Tracheal epithelial cell (primary cell): Measurements from ENCODE around the gene TEX35. TPM values are rescaled to one million over a fixed set of nuclear protein-coding genes. Genes with fewer than 3 reads are reported as not detected.

Experiments
- total RNA-seq: library from RNA; depleted of rRNA; stranded (reverse); fragments of >200 nt; gene quantifications from 2 replicates; pipeline ENCODE4 v1.2.1, GENCODE V29; 2014

TEX35 gene
- total RNA-seq: not detected in 2 replicates

GRCh38 chr1:178512566-178513277 is at the start of gene TEX35:
Gene TEX35, plus strand, starts transcription at chr1:178513109. Its CDS starts 80 bp downstream, at chr1:178513189.

GRCh38 chr1:178496410-178497135 is 16.3 kb upstream of the TEX35 start, which contains the start of gene CLEC20A:
Gene CLEC20A, minus strand, starts transcription at chr1:178496964. Its CDS starts 25 bp downstream, at chr1:178496939.

Other genes starting within 250 kb of the TEX35 start
- gene CLEC20A, start 16.1 kb upstream of the TEX35 start, total RNA-seq: not detected in 2 replicates
- gene RALGPS2, start 212.1 kb downstream of the TEX35 start, total RNA-seq: 19.8 and 22.2 TPM in 2 replicates